Mesenchymal stem cell (in vitro differentiated cells and primary cell): ENCODE data around the gene CDRT15L2.
A peak's percentile ranks its signal among the peaks of the same experiment; 100 is the strongest.
"Not testable (repeated sequence)": the region's sequence is repeated elsewhere in the genome, so short reads cannot be mapped to it uniquely, and the experiment has no call there.

ENCODE experiments used
- DNase-seq: peaks from one replicate; pipeline ENCODE4 v3.0.0-alpha.2; 2013
- H2AFZ ChIP-seq: one replicate; pipeline ENCODE4 v1.6.1; 2013; ENCODE audit warnings: low read depth, mild to moderate bottlenecking, control low read depth, inconsistent platforms, low read length, moderate library complexity
- H2AK5ac ChIP-seq: 2 replicates; pipeline ENCODE4 v1.6.1; 2013; ENCODE audit warnings: low read length, moderate library complexity, mild to moderate bottlenecking, inconsistent platforms; ENCODE audit not compliant: severe bottlenecking
- H2BK120ac ChIP-seq: one replicate; pipeline ENCODE4 v1.6.1; 2013; ENCODE audit warnings: low read depth, mild to moderate bottlenecking, inconsistent platforms, low read length, moderate library complexity
- H2BK12ac ChIP-seq, 2 experiments: one replicate each; pipeline ENCODE4 v1.6.1; 2013; ENCODE audit warnings: inconsistent platforms in 2 of 2, low read length in 2 of 2, mild to moderate bottlenecking in 2 of 2, moderate library complexity in 2 of 2, control low read depth in 1 of 2
- H2BK15ac ChIP-seq: one replicate; pipeline ENCODE4 v1.6.1; 2013; ENCODE audit warnings: mild to moderate bottlenecking, low read depth, inconsistent platforms; ENCODE audit not compliant: poor library complexity, severe bottlenecking
- H2BK5ac ChIP-seq: 2 replicates; pipeline ENCODE4 v1.6.1; 2013; ENCODE audit warnings: low read depth, mild to moderate bottlenecking, low read length, control low read depth, inconsistent platforms; ENCODE audit not compliant: poor library complexity, severe bottlenecking
- H3K14ac ChIP-seq, 2 experiments: one replicate each; pipeline ENCODE4 v1.6.1; 2013; ENCODE audit warnings: inconsistent platforms in 2 of 2, low read length in 2 of 2, control low read depth in 1 of 2, mild to moderate bottlenecking in 1 of 2, moderate library complexity in 1 of 2
- H3K18ac ChIP-seq, 2 experiments: one replicate each; pipeline ENCODE4 v1.6.1; 2013; ENCODE audit warnings: inconsistent platforms in 2 of 2, low read length in 2 of 2, control low read depth in 1 of 2, low read depth in 1 of 2, mild to moderate bottlenecking in 1 of 2
- H3K23ac ChIP-seq, 2 experiments: one replicate each; pipeline ENCODE4 v1.6.1; 2013; ENCODE audit warnings: inconsistent platforms in 2 of 2, low read length in 2 of 2, mild to moderate bottlenecking in 2 of 2, moderate library complexity in 2 of 2, control low read depth in 1 of 2
- H3K27ac ChIP-seq: 2 replicates; pipeline ENCODE4 v1.5.1; 2013; ENCODE audit warnings: mild to moderate bottlenecking, moderate library complexity, low read length, control low read depth, inconsistent platforms; ENCODE audit not compliant: poor library complexity, severe bottlenecking
- H3K27me3 ChIP-seq, 2 experiments: 2 replicates each; pipeline versions ENCODE4 v1.6.1 to v1.7.0; 2013; ENCODE audit warnings: low read length in 2 of 2, mild to moderate bottlenecking in 2 of 2, moderate library complexity in 2 of 2, control low read depth in 1 of 2, inconsistent platforms in 1 of 2; ENCODE audit not compliant: control insufficient read depth in 1 of 2, insufficient read depth in 1 of 2
- H3K36me3 ChIP-seq, 2 experiments: 2 replicates each; pipeline versions ENCODE4 v1.6.1 to v1.7.0; 2013; ENCODE audit warnings: low read length in 2 of 2, control low read depth in 1 of 2, inconsistent platforms in 1 of 2, low read depth in 1 of 2, mild to moderate bottlenecking in 1 of 2; ENCODE audit not compliant: insufficient read depth in 2 of 2, control insufficient read depth in 1 of 2
- H3K4ac ChIP-seq, 2 experiments: one replicate each; pipeline ENCODE4 v1.6.1; 2013; ENCODE audit warnings: inconsistent platforms in 2 of 2, low read length in 2 of 2, mild to moderate bottlenecking in 2 of 2, moderate library complexity in 2 of 2, control low read depth in 1 of 2, low read depth in 1 of 2
- H3K4me1 ChIP-seq: 2 replicates; pipeline ENCODE4 v1.6.1; 2013; ENCODE audit warnings: low read depth, low read length, control low read depth; ENCODE audit not compliant: control insufficient read depth, insufficient read depth
- H3K4me2 ChIP-seq: 2 replicates; pipeline ENCODE4 v1.6.1; 2013; ENCODE audit warnings: low read length, mild to moderate bottlenecking, inconsistent platforms; ENCODE audit not compliant: poor library complexity, severe bottlenecking
- H3K4me3 ChIP-seq, 2 experiments: 2 replicates each; pipeline versions ENCODE4 v1.5.1 to v1.7.0; 2013; ENCODE audit warnings: low read length in 2 of 2, mild to moderate bottlenecking in 2 of 2, control low read depth in 1 of 2, low read depth in 1 of 2; ENCODE audit not compliant: insufficient read depth in 1 of 2
- H3K79me1 ChIP-seq: replicated peaks from 2 replicates; pipeline ENCODE4 v1.6.1; 2013; ENCODE audit warnings: mild to moderate bottlenecking, control low read depth, low read length, inconsistent platforms; ENCODE audit not compliant: poor library complexity, severe bottlenecking
- H3K9ac ChIP-seq: 2 replicates; pipeline ENCODE4 v1.7.0; 2013; ENCODE audit warnings: mild to moderate bottlenecking, low read length, moderate library complexity
- H3K9me3 ChIP-seq: 2 replicates; pipeline ENCODE4 v1.7.0; 2013; ENCODE audit warnings: mild to moderate bottlenecking, low read length; ENCODE audit not compliant: control insufficient read depth
- H4K8ac ChIP-seq: one replicate; pipeline ENCODE4 v1.6.1; 2013; ENCODE audit warnings: inconsistent platforms, mild to moderate bottlenecking, low read length, moderate library complexity
- H4K91ac ChIP-seq: one replicate; pipeline ENCODE4 v1.6.1; 2013; ENCODE audit warnings: mild to moderate bottlenecking, low read length, inconsistent platforms
- WGBS: methylation state at CpG from one replicate; pipeline ENCODE4 v1.1.7; 2013; ENCODE audit warnings: mixed read lengths; 5-methylcytosine and 5-hydroxymethylcytosine counted together

Gene CDRT15L2

GRCh38 chr17:20588744-20589453, 9.4 kb downstream of the CDRT15L2 start:
- H3K36me3 ChIP-seq, H3K9me3 ChIP-seq, H3K4me1 ChIP-seq, H3K23ac ChIP-seq, H3K9ac ChIP-seq, H4K91ac ChIP-seq, H3K4me3 ChIP-seq, H4K8ac ChIP-seq, H2BK15ac ChIP-seq, H3K14ac ChIP-seq, H3K79me1 ChIP-seq, H3K18ac ChIP-seq, H3K27me3 ChIP-seq, H2BK120ac ChIP-seq, H3K4ac ChIP-seq, H2BK5ac ChIP-seq, H2BK12ac ChIP-seq, H2AK5ac ChIP-seq, H3K27ac ChIP-seq, H3K4me2 ChIP-seq: not testable (repeated sequence)
- DNase-seq, result peak; percentile 7
- H2AFZ ChIP-seq, result peak overlapping the region; percentile 23
- 54% methylated on average over 30 of the region's 69 CpGs for WGBS

- H3K18ac ChIP-seq, result not testable (repeated sequence)
Measured at GRCh38 chr17:20589454-20589810, 9.9 kb downstream of the CDRT15L2 start.

GRCh38 chr17:20591040-20591439, 11.5 kb downstream of the CDRT15L2 start:
- not testable (repeated sequence) for H3K4me2 ChIP-seq, DNase-seq, H3K4ac ChIP-seq, H3K18ac ChIP-seq, H3K4me1 ChIP-seq, H3K27ac ChIP-seq, H2AFZ ChIP-seq, H2BK12ac ChIP-seq, H2AK5ac ChIP-seq, H4K8ac ChIP-seq, H2BK15ac ChIP-seq, H2BK120ac ChIP-seq, H3K9me3 ChIP-seq, H3K27me3 ChIP-seq, H3K4me3 ChIP-seq, H3K9ac ChIP-seq, H3K23ac ChIP-seq, H3K79me1 ChIP-seq, H3K36me3 ChIP-seq, H3K14ac ChIP-seq, H4K91ac ChIP-seq, H2BK5ac ChIP-seq
- no CpG with 5 or more reads among the region's 4 CpGs for WGBS

More at GRCh38 chr17:20589454-20589810, 9.9 kb downstream of the CDRT15L2 start:
- H3K4me2 ChIP-seq, H3K79me1 ChIP-seq, H3K4me3 ChIP-seq, H3K4ac ChIP-seq, H3K9ac ChIP-seq, H3K4me1 ChIP-seq, H2AK5ac ChIP-seq, H4K8ac ChIP-seq, H3K23ac ChIP-seq, H3K27me3 ChIP-seq, H2BK15ac ChIP-seq, H3K14ac ChIP-seq, H3K36me3 ChIP-seq, H2BK5ac ChIP-seq, H2BK12ac ChIP-seq, H2BK120ac ChIP-seq, DNase-seq, H4K91ac ChIP-seq, H2AFZ ChIP-seq, H3K27ac ChIP-seq, H3K9me3 ChIP-seq: not testable (repeated sequence)
- whole genome bisulfite sequencing, result 88% methylated on average over 13 of the region's 17 CpGs

GRCh38 chr17:20605568-20605967, 26.0 kb downstream of the CDRT15L2 start:
- H4K91ac ChIP-seq, H3K4me3 ChIP-seq, DNase-seq, H4K8ac ChIP-seq, H3K18ac ChIP-seq, H2AK5ac ChIP-seq, H3K14ac ChIP-seq, H3K27ac ChIP-seq, H3K23ac ChIP-seq, H3K27me3 ChIP-seq, H3K4me1 ChIP-seq, H2BK120ac ChIP-seq, H2BK12ac ChIP-seq, H2AFZ ChIP-seq, H3K4ac ChIP-seq, H2BK5ac ChIP-seq, H3K36me3 ChIP-seq, H3K9ac ChIP-seq, H3K79me1 ChIP-seq, H3K4me2 ChIP-seq, H3K9me3 ChIP-seq, H2BK15ac ChIP-seq: not testable (repeated sequence)
- 80% methylated on average over 1 of the region's 1 CpG for whole genome bisulfite sequencing
